HG03108 (cell line): ENCODE results near the gene RER1.

Source experiments
- ATAC-seq: cut with Tn5 transposase; IDR thresholded peaks from one replicate; pipeline ENCODE4 v1.9.1; 2021; ENCODE audit warnings: moderate library complexity; ENCODE audit not compliant: unreplicated experiment

RER1 gene

DNA sequence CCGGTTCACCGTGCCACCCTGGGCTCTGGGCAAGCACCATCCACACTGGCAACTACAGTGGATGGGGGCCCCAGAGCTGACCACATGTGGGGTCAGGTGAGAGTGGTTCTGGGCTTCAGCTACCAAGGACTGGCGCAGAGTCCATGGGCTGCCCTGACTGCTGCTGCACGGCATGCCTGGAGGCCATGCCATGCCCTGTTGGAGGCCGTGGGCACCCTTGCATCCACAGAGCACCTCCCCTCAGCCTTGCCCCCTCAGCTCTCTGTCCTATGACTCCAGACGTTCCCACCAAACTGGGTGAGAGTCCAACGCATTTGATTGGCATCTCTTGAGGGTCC lies 15.7 kb upstream of the RER1 start:
- ATAC-seq: no peak

DNA sequence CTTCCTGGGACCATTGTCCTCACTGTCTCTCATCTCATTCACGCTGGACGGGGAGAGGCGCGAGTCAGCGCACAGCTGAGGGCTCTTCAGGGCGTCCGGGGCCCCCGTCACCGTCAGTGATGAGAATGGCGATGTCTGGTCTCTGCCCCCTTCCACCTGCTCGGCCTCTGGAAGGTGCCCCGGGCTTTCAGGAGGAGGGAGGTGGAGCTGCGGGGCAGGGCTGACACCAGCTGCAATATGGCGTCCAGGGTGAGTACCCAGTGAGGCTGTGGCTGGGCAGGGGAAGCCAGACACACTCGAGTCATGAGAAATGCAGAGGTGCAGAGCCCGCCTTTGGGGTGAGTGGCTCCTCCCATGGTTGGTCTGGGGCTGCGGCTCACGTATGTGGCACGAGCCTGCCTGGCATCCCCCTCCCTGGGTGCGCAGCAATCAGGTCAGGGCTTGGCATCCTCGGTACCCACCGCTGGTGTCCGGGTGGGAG lies 15.3 kb upstream of the RER1 start:
- ATAC-seq: no peak

DNA sequence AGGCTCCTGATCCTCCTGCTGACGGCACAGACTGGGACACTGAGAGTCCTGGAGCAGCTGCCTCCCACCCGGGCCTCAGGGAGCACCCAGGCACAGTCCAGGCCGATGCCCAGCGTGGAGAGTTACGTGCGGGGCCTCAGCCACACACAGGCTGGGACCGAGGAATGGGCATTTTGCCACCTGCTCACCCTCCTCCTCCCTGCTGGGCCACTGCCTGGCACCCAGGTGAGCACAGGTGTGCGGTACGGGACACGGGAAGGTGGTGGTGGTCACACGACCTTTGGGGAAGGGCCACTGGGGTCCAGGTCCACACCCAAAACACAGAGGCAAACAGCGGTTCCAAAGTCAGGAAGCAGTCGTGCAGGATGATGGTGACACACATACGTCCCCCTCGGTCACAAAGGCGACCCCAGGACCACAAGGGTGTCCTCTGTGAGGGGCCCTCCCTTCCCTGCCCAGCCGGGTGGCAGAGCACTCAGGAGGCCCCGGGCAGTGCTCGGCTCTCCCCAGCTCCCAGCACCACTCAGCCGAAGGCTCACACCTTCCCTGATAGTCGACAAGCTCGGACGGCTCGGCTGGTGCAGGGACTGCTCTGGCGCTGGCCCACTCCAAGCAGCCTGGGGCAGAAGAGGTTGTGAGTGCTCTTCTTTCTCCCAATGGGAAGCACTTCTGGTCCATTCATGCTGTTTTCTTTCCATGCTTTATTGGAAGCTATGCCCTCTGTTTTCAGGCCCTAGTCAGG lies 14.5 kb upstream of the RER1 start:
- ATAC-seq: no peak

DNA sequence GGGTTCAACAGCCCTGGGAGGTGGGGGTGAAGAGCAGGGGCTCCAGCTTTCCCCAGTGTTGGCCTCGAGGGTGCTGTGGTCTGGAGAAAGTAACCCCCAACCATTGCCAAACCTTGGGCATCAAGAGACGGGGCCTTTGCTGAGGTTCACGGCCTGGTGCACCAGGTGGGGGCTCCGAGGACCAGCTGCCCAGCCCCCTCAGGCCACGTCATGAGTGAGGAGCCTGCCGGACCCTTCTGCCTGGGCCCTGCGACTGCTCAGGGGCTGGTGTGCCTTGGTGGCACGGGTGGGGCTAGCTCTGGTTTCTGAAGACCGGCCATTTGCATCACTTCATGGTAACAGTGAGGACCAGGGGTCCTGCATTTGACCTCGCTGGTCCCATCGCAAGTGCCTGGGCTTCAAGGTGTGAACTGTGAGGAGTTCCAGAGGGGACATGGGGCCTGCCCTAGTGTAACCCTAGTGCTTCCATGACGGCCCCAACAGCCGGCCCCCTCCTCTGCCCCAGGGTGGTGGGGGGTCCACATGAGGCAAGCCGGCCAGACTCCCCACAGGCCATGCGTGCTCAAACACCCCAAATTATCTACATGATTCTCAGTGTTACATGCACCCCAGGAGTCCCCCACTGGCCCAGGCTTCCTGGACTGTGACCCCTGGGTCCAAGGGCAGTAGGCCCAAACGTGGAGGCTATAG lies 13.7 kb upstream of the RER1 start:
- ATAC-seq: no peak

DNA sequence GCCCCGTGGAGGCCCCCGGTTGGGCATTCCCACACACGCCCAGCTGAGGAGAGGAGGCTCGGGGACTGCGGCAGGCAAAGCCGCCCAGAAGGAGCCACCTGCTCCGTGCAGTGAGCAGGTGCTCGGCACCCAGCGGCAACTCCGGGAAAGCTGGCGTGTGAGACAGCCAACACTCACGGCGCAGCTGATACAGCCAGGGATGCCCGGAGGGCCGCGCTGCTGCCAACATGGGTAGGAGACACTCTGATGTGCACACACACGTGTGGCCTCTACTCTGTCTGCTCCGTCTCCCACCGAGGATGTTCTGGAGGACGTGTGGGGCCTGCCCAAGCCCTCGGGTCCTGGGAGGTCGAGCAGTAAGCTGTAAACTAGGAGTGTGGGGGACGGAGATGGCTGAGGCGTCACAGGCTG lies 13.2 kb upstream of the RER1 start:
- ATAC-seq: no peak

DNA sequence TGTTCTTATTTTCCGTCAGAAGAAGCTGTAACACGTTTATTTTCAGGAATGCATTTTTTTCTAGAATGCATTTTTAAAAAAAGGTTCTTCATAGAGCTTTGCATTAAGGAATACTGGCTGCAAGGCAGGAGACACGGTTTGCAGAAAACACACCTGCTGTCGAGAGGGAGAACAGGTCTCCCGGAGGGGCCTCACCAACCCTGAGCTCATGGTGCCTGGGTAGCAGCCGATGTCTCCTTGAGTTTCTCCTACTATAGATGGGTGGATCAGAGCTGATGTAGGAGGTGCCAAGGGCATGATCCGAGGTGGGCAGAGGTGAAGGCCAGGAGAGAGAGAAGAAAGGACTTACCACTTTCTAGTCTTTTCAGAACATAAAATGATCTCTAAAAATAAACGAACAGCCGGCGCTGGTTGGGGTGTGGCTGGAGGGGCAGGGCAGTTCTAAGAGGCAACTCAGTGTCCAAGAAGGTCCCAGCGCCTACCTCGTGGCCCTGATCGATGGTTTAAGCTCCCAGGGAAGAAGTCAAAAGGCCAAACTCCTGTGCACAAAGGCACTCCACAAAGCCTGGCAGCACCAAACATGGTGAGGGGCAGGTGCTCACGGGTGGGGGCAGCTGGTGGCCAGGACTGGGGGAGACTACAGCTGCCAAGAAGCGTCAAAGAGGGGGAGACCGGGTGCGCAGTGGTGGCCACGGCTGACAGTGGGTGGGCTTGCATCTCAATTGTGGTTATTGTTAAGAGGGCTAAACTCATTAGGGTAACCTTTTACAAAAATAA lies 12.5 kb upstream of the RER1 start:
- ATAC-seq: no peak

DNA sequence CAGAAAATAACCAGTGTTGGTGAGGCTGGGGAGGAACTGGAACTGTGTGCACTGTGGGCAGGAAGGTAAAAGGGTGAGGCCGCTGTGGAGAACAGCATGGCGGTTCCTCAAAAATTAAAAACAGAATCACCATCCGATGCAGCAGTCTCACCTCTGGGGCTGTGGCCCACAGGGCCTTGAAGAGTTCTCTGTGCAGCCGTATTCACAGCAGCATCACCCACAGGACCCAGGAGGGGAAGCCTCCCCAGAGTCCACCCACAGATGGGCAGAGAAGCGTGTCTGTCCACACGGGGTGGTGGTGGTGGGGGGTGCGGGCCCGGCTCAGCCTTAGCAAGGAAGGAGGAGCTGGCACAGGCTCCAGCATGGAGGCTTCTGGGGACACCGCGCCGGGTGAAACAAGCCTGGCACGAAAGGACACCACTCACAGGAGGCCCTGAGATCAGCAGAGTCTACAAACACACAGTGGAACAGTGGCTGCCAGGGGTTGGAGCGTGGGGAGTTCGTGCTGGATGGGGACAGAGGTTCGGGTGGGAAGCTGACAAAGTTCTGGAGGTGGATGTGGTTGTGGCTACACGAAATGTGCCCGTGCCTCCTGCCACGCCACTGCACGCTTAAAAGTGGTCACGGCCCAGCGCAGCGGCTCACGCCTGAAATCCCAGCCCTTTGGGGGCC lies 11.8 kb upstream of the RER1 start:
- no peak for ATAC-seq

DNA sequence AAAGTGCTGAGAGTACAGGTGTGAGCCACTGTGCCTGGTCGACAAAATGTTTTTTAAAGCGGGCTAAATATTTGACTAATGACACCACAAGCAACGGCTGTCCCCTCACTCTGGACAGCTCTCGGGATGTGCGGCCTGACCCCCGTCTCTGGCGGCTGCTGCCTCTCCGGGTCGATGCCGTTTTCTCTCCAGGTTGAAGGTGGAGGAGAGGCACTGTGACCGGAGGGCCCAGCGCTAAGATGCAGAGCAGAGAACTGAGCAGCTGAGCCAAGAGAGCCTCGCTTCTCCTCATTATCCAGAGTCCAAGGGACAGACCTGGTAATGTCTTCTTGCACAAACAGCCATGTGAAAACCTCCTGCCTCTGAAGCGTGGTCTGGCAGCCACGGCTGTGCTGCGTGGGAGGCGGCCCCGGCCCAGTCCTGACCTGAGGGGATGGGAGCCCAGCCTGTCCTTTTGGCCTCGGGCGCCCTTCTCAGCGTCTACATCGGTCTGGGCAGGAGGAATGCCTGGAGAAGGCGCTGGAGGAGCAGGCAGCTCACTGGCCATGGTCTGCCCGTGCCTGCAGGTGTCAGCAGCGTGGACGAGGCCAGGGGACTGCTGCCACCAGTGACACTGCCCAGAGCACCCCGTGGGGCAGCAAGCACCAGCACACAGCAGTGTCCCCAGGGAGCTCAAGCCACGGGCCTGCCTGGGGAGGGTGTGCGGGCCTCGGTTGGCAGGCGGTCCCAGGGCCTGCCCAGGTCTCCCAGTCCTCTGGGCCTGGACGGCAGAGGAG lies 10.6 kb upstream of the RER1 start:
- no peak for ATAC-seq

DNA sequence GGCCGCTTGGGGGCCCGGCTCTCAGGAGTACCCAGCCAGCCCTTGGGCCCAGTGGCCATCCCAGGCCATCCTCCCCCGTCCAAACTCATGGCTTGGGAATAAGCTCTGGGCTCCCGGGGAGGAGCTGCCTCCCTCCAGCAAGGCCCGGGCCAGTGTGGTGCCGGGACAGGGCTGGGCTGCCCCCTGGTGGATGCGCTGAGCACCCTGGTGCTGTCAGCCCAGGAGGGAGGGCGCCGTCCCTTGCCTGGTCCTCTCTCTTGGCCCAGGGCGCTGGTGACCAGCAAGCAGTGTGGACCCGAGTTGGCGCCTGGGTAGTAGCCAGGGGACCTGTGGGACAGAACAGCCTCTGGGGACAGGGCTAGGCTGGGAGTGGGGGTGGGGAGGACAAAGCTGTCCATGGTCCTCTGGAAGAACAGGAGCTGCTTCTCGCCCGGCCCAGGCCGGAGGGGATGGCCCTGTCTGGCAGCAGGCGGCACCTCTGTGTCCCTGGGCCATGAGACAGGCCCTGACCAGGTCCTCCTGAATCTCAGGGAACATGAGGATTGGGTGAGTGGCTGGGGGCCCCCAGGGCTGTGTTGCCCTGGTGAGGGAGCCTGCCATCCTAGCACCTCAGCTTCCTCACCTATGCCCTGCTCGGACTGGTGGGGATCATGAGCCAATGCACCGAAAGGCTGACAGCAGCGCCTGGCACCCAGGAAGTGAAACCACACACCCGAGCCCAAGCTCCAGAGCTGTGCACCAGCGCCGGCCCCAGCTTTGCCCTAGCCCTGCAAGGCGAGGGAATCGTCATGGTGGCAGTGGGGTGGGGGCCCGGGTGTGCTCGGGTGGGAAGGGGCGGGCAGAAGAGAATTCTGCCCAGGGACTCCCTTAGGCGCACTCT lies 9.7 kb upstream of the RER1 start:
- ATAC-seq: peak; percentile 58

DNA sequence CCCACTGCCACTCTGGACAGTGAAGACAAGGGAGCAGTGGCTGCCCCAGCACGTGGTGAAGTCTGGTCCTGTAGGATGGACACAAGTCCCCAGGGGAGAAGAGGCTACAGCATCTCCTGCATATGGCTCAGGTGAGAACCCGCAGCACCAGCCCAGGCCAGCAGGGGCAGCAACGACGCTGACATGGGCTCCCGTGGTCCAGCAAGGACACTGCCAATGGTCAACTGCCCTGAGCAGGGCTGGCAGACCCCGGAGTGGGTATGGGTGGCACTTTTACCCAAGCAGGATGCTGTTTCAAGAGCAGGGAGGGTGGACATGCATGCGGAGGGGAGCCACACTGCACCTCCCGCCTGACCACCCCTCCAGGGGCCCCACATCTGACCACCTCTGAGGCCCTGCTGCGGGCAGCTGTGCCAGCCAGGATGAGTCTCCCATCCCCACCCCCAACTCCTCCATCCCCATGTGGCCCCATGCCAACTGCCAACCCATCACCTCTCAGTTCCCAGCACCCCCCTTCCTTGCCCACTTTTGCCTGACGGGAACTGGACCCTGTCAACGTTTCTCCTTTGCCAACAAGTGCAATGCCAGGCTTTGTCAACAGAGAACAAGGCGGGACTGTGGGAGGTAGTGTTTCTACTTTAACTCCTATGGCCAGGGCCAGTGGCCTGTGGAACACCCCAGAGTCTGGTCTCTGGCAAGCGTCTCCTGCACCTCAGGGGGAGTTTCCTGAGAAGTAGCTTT lies 8.8 kb upstream of the RER1 start:
- no peak for ATAC-seq

DNA sequence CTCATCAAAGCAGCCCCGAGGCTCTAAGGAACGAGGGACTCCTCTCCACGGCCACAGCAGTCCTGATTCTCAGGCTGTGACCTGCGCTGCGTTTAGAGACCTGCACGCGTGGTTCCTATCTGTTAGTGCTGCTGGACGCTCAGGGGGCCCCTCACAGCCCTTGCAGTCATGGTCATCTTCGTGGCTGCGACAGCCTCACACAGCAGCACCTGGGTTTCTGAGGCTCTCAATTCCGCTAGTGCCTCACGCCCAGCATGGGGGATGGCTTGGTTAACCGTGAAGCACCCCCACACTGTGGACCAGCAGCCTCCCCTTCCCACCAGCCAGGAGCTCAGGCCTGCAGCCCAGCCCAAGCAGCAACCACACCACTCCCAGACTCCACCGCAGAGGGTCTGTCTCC lies 8.1 kb upstream of the RER1 start:
- ATAC-seq: no peak

DNA sequence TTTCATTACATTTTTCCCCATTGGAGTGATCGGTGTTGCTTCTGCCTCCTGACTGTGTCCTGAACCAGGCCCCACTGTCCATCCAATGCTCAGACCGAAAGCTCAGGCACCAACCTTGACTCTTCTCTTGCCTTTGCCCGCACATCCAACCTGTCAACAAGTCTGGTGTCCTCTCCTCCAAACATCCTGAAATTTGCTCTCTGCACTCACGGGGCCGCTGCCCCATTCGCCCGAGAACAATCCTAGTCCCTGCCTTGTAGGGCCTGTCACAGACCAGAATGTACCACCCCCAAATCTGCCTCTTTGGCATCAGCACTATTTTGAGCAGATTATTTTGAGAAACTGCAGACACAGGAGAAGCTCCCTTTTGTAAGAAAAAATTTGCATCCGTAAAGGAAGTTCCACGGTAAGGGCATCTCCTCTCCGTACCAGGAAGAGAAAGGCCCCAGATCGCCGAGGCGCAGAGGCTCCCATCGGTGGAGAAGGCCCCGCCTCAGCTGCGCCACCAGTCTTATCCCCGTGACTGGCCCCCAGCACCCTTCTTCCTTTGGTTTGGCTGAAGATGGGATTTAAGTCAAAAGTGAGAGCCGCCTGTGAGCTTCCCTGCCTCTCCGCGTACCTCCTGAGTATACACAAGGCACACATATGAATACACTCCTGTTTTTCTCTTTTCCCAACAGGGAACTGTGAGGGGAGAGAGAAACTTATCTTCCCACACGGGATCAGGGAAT lies 7.3 kb upstream of the RER1 start:
- ATAC-seq: no peak

DNA sequence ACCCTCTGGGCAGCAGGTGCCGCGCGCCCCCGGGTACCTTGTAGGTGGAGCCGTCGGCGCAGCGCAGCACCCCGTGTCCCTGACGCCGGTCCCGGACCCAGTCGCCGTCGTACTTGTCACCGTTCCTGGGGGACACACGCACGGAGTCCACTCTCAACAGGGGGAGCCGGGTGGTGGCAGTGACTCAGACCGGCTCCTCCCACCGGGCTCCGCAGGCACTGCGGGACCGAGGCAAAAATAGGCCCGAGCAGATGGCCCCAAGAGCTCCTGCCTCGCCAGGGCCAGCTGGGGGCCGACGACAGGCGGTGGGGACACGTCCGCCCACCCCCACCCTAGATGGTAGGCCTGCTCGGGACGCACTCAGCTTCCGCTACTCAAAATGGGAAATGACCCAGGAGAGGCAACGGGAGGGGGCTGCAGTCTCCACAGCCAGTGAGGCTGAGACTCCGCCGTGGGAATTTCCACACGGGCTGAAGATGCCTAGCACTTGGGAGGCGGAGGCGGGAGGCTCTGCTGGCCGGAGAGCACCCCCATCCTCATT lies 6.6 kb upstream of the RER1 start:
- no peak for ATAC-seq

DNA sequence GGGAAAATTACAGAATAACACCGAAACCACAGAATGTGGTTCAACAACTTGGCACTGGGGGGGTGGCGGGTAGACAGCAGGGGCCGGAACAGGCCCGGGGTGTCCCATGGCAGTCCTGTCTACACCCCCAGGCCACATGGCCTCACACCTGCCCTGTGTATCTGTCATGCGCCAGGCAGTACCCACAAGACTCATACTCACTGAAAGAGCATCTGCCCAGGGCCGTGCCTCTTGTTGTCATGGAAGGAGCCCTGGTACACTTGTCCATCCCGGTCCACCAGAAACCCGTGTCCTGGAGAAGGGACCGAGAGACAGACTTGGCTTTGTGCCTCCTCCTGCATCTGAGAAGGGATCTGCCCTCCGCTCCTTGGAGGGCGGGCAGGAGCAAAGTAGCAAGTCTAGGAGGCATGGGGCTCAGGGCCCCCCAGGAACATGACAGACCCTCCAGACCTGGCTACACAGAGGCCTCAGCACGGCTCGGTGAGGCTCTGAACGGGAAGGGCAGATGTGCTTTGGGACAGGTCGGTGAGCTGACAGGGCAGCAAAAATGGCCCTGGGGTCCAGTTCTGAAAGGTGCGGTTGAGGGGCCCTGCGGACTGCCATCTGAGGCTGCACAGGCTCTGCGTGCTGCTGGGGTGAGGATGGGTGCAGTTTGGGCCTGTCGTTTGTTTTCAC lies 5.9 kb upstream of the RER1 start:
- no peak for ATAC-seq

DNA sequence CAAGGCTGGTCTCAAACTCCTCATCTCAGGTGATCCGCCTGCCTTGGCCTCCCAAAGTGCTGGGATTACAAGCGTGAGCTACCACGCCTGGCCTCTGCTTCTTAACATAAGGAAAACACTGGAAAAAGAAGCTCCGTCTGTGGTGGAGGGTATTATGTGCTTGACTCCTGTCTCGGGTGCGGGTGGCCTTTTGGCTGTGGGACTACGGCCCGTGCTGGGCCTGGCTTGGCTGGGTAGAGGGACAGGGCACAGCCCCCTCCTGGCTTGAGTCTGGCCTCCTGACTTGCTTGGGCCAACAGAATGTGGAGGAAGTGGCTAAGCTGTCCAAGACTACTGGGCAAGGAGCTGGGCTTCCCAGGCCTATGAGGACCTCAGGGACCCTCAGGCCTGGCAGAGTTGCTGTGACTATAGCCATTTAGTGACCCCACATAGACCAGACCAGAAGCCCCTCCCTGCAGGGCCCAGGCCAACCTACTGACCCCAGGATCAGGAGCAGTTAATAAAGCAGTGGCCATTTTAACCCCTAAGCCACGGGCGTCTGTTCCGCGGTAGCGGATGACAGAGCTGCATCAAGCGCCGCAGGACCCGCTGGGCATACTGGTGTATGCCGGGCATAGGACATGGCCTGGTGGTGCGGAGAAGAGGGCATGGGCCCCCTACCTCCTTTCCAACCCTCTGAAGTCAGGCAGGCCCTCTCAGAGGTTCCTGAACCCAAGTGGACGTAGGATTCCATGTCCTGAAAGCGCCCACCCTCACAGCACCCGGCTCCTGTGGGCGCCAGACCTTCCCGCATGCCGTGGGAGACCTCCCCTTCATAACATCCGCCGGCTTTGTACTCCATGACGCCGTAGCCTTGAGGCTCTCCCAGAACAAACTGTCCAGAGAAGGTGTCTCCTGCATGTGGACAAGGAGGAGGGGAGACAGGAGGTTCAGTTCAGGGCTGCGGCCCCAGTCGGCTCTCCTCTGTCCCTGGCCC lies 4.7 kb upstream of the RER1 start:
- ATAC-seq: no peak
